Superior temporal gyrus (tissue), 1 donor: Measurements from ENCODE around the gene VOPP1.

ENCODE experiments used
- DNase-seq: peaks from one replicate; pipeline ENCODE4 v3.0.0-alpha.2; 2016; ENCODE audit errors: extremely low spot score

VOPP1 gene

DNA sequence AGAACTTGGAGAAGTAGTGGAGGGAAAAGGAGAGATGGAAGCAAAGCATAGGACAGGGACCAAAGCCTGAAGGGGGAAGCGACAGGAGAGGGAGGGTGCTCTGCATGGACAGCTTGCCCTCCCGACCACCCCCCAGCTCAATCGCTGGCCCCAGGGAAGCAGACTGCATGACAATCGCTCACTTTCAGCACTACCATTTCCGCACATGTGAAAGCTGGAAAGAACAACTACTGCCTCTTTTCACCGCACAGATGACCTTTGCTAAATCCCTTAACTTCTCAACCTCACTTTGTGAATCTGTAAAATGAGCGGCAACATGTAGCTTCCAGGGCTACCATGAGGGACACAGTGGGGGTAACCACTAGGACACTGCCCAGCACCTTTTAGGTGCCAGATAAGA, 17.1 kb downstream of the VOPP1 start:
- DNase-seq, result no peak

DNA sequence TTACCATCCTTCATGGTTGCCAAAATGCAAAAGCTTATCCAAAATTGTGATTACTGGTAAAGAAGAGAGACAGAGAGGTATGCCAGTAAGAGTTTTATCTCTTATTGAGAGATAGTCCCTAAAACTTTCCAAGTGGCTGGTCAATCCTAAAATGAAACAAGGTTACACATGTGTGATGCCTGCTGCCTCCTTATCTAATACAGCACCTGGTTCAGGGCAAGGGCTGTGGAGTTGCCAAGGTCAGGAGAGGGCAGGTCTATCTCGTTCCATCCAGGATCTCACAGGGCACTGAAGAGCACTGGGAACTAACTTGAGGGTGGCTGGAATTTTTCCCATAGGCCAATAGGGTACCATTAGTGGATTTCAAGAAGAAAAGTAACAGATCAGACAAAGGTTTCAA, 18.3 kb downstream of the VOPP1 start:
- DNase-seq, result no peak

DNA sequence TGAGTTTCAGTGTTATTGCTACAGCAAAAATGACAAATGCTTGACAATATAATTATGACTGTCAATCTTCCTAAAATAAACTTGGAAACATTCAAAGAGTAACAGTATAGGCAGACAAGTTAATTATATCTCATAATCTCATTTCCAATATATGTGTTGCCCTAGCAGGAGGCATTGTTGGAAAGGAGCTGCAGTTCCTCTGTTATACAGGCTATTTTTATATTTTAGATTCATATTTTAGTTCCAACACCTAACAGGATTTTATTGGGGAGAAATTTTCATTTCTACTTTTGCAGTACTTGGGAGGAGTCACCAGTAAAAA, 19.3 kb downstream of the VOPP1 start:
- no peak for DNase-seq

DNA sequence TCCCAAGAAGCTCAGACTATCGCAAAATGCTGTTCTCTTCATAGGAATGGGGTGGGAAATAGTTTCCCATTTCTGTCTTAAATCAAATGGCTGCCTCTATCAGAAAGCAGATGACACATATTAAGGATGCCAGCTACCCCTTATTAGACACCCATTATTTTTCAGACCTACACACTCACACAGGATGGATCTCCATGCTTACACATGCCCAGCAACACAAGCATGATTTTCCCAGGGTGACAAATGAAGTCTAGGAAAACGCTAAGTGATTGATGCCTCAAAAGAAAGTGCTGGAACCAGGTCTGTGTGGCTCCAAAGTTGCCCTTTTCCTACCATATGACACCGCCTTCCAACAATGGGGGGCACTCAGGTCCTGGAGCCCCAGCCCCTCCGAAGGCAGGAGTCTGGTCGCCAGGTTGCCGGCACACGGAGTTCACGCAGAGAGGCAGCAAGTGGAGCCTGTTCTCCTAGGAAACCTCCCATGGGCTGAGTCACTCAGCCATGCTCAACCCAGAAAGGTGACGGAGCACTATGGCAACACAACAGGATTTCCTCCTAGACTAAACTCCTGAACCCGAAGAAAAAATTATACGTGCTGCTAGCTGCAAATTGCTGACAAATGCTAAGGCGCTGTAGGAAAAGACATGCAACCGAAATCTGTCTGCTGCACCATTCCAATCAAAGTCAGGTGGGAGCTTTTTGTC, 19.8 kb downstream of the VOPP1 start:
- peak; percentile 51 for DNase-seq

DNA sequence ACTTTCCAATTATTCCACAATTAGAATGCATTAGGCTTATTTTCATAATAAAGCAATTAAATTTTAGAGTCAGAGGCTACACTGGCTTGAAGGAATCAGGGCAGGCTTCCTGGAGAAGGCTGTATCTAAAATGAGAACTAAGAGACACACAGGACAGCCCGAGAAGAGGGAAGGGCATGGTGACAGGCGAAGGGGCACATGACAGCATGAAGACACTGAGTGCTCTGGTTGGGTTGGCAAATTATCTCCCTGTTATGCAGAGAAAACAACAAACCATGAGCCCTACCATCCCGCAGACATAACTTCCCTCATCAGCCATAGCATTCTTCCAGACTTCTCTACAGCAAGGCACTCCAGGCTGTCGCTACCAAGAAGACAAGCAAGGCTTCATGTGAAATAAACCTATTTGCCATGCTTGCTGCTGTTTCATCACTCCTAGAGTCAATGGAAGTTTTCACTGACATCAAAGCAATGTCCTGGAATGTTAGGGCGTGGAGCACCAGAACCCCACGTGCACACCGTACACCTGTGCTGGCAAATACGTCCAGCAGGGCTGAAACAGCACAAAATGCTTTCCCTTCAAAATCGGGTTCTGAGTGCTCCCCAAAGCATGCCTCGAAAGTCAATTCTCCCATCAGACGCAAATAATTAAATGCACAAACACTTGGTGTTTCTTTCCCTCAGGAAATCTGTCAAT, 21.3 kb downstream of the VOPP1 start:
- no peak for DNase-seq

DNA sequence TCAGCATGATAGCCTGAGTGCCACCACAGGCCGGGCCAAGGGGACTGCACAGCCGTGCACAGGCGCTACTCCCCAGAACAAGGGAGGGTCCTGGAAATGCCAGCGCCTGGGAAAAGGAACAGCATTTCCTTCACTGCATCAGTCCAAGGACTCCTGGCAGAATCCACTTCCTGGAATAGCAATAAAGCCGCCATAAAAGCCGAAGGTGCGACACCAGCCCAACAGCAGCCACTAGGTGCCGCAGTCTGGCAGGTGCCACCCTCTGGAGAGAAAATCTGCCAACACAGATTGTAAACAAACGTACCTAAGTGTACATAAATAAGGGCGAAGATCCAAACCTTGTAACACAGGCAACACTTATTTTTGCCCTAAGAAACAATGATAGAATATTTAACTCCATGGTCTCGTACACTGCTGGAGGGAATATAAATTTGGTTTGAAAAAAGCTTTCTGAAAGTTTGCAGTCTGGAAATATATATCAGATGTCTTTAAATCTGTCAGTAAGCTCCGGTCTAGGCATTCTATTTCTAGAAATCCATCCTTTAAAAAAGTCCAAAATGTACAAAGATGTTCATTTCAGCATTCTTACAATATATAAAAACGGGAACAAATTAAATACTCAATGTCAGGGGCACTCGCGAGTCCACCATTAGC, 22.2 kb downstream of the VOPP1 start:
- DNase-seq, result no peak

DNA sequence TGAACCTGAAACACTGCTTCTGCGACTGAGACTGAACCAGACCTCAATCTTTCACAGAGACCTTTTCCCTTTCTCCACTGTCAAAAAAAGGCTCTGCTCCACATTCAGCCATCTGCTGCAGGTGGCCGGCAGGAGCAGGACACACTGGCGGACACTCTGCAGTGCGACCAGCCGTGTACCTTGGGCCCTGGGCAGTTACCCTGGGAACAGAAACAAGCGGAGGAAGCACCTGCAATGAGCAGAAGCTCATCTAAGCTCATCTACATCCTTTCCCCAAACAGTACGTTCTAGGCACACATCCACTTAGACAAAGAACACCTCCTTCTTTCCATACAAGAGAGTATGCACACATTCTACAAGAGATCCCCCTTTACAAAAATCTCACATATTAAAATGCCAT, 22.8 kb downstream of the VOPP1 start:
- DNase-seq, result no peak

DNA sequence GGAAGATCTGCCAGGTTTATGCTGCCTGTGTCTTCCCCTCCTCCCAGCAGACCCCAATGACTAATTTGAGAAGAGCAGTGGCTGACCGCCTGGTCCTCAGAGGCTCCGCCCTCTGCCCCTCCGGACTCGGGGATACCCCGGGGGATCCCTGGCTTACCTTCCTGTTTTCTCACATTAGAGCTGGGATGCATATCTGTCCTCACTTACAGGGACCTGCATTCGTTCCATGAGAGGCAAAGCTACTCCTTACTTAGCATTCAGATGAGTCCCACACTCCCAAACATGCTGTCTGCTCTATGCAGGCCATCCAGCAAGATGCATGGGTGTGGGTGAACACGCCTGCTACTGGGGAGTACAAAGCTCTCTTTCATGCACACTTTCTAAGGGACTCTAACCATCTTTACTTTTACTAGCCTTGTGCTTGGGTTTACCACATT, 24.0 kb downstream of the VOPP1 start:
- no peak for DNase-seq

DNA sequence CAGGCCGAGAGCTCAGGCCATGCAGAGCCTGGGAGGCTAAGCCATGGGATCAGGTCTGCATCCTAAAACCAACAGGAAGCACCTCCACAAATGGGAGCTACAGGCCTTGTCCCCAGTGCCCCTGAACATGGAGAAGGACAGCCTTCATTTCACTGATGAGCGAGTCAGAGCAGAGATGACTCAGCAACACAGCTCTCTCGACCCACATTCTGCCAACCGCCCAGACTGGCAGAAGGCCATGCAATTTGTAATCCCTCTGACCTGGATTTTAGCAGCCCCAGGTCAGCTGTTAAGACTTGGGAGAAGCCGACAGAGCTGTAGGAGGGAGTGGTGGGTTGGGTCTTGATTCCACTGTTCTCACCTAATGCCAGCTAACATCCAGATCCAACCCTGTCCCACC, 25.5 kb downstream of the VOPP1 start:
- DNase-seq, result peak; percentile 58

DNA sequence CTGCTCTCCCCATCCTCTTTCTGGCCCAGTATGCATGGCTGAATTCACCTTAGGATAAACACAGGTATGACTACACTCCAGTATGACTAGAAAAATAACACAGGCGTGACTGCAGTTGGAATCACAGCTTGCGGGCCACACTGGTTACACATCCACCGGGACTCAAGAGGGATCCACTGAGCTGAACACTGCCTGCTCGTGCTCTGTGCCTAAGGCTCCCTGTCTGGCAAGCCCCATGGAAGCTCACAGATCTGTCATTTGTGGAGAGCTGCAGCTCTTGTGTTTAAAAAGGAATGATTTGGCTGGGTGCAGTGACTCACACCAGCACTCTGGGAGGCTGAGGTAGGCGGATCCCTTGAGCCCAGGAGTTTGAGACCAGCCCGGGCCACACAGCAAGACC, 26.8 kb downstream of the VOPP1 start:
- no peak for DNase-seq

DNA sequence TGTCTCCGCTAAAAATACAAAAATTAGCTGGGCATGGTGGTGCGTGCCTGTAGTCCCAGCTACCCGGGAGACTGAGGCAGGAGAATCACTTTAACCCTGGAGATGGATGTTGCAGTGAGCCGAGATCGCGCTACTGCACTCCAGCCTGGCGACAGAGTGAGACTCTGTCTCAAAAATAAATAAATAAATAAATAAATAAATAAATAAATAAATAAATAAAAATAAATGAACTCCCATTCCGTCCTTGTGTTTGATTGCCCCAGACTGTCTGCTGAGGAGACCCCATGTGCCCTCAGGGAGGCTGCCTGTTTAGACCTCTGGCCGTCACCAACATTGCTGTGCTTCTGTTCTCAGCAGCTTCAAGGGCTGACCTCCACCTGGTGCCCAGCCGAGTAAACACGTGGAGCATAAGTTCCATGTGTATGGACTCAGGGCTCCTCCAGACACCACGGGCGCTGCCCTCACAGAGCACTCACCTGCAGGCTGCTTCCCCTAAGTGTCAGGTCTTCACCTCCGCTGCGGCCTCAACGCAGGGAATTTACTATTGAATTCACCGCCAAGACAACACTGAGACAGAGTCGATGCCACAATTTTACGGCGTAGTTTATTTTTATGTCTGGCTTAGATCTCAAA, 32.0 kb downstream of the VOPP1 start:
- DNase-seq, result no peak

DNA sequence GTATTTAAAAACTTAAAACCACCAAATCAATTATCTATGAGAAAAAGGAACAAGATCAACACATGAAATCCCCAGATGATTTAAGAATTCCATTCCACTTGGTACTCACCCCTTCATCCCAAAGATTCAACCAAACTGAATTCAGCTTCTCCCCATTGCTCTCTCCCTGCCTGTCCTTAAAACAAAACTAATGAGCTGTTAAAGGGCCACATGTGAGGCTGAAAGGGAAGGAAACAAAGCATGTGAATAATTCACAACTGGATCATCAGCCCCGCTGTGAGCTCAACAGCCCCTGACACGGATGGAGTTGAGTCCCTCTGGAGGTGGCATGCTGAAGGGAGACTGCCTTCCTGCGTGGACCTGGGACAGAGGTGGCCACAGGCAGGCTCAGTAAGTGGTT, 32.9 kb downstream of the VOPP1 start:
- no peak for DNase-seq

DNA sequence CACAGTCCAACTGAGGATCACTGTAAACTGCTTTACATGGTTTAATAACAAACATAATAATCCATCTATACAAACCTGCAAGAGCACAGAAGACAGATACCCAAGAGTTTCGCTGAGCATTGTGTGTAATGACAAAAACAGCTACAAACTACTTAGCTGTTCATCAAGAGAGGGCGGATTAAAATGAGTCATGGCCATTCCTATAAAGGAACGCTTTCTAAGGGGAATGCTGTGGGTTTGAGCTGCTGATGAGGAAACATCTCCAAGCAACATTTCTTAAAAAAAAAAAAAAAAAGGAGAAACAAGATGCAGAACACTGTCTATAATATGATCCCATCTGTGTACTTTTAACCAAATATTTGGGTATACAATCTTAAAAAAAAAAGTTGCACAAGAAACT, 33.8 kb downstream of the VOPP1 start:
- no peak for DNase-seq

DNA sequence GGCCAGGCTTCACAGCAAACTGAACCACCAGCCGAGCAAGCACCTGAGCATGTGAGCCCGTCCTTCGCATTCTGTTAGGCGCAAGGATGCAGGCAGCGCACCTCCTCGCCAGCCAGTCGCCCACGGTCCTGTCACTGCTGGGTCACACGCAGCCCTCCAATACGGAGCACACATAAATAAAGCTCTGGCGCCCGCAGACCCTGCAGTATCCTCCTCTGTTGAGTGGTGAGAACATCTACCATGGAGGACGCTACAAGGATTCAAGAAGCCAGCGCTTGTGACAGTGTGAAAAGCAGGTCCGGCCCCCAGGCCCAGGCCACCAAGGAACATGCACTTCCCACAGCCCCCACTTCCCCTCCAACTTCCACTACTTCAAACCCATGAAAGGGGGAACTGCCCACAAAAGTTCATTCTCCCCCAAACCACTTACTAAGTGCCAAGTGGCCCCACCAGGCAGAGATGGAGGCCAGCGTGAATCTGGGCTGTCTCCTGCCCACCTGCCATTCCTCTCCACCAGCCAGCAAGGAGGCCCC, 34.8 kb downstream of the VOPP1 start:
- DNase-seq, result no peak

DNA sequence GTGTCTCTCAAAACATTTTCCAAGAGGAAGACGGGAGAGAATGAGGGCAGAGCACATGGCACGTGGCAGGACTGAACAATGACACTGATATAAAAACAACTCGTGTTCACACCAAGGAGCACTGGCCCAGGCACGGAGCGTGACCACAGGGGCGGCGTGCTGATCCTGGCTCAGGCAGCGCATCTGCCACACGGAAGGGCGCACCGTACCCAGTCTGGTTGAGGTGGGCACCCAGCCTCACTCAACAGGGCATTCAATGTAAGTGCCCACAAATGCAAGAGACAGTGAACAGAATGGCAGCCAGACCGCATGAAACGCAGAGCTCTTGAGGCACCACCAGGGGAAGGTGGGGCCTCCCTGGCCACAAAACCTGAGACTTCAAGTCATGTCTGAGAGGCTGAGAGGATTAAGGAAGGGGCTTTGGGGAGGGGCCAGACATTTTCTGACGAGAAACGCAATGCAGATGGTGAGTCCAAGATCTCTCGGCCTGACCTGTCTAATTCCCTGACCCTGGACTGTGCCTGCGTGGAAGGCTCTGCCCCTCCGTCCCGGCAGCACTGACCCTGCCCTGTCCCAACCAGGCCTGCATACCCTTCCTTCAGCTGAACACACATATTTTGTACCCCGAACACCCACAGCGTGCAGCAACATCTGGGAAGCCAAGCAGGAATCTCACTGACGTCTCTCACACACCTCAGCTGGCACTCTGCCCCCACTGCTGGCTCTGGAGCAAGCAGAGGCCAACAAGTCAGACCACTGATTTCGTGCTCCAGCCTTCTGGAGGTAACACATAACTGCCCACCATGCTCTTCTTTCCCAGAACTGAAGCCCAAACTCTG, 35.5 kb downstream of the VOPP1 start:
- DNase-seq, result no peak

DNA sequence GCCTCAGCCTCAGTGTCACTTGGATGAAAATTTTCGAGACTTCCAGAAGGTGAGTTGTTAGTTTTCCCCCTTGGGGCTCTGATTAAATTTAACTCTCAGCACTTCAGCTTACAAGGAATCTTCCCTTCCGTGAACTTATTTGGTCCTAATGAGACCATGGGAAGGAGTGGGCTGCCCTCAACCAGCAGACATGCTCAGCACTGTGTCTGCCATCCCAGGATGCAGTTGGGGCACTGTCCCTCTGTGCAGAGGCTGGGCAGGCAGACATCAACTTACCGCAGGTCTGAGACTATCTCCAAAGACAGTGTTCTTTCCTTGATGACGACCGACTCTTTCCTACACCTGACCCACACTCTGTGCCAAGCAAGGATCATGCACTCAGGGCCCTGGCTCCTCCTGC, 36.7 kb downstream of the VOPP1 start:
- DNase-seq, result no peak

DNA sequence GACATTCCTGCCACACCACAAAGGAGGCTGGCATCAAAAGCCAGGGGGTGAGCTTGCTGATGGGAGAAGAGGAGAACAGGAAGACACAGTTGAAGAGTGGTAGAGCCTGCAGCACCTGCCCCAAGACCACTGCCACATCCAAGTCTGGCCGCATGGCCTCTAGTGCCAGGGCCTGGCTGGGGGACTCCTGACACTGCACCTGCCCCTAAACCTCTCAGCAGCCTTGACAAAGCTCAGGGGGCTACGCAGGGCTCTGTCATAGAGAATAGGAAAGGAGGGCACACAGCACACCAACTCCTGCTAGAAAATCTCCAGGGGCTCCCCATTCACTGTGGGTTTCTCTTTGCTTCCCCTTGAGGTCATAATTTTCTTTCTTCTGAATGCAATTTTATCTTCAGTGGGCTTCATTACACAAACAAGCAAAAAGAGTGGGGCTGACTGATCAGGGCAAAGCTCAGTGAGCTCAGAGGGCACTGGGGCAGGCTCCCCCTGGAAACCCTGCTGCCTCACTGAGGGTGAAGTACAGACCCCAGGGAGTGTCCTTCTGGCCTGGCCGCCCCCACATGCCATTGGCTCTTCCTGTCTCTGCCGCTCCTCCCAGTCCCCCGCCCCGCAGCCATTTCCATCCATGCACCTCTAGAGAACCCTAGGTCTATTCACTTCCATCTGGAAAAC, 37.2 kb downstream of the VOPP1 start:
- no peak for DNase-seq

DNA sequence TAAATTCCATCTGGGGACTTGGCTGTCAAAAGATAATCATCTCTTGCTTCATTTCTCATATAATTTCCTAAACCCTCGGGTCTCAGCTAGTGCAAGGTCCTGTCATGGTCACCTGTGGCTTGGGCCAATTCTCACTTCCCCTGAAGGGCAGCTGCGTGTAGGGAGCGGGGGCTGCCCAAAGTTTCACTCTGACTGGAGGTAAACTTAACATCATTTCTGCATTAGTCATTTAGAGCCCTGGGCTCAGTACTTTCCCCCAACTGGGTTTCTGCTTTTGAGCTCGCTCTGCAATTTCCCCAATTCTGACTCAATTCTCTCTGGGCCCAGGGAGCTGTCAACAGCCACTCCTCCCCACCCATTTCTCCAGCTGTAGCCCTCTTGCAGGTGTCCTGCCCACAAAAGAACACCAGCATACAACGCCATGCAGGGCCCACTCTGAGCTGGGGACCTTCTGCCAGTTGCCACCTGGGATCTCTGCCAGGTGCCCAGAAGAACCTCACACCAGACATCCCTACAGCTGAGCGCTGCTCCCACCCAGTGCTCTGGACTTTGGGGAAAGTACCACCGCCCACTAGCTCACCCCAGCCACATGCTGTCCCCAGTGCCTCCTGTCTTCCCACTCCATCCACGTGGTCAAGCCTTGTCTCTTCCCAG, 37.9 kb downstream of the VOPP1 start:
- peak; percentile 46 for DNase-seq

DNA sequence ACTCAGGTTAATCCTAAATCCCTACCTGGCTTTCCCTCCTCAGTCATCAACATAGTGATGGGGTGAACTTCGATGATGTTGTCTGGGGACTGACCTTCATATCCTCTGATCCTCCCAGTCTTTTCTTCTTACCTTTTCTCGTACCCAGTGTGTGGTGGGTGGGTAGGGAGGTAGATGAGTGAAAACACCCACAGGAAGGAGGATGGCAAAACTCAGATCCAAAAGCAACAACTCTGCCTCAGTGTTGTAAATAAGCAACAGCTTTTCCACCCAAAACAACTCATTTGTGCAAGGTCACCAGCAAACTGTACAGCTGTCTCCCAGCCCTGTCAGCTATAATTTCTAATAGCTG, 38.6 kb downstream of the VOPP1 start:
- DNase-seq, result no peak

DNA sequence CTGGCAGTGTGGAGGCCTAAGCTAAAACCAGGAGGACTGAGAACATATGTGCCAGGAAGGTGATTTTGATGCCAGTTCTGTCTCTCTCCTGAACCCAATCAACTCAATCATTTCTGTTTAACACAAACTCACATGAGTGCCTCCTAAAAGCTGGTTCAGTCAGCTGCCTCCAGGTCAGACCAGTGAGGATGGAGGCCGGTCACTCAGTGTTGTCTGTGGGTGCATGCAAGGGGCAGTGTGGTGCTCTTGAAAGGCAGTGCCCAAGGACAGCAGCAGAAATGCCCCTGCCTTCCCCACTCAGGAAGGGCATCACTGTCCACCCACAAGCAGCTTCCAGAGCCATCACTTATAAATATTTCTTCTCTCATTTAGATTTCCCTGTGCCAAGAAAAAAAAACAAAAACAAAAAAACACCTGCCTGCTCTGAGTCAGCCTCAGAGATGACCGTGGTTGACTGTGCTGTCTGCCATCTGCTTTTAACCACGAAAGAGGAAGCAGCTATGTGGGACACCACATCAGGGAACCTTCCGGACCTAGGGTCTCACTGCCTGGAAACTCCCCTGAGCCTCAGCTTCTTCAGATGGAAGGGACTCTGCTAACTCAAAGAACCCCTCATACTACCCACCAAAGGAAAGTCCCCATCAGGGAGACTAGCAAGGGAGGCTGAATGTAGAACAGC, 39.1 kb downstream of the VOPP1 start:
- DNase-seq, result peak; percentile 45
